Omental fat pad (tissue), 4 donors: ENCODE results near the gene OR12D2. TPM values are rescaled to one million over a fixed set of nuclear protein-coding genes. Genes with fewer than 3 reads are reported as not detected.
"Not testable (repeated sequence)": the region's sequence is repeated elsewhere in the genome, so short reads cannot be mapped to it uniquely, and the experiment has no call there.

Experiments
- ATAC-seq: fragments of 150-250 bp; one replicate; pipeline ENCODE4 v1.9.1; 2016; ENCODE audit warnings: mild to moderate bottlenecking, moderate library complexity; ENCODE audit not compliant: low FRiP score
- DNase-seq: peaks from one replicate; pipeline ENCODE4 v3.0.0-alpha.2; 2019; ENCODE audit warnings: low spot score
- CTCF ChIP-seq, 3 donors: fragments of 450-650 bp; IDR thresholded peaks; one replicate each; pipeline ENCODE4 v1.5.1; 2016 to 2017; ENCODE audit warnings: antibody characterized with exemption in 3 of 3, mild to moderate bottlenecking in 3 of 3, moderate library complexity in 2 of 3
- total RNA-seq, 4 donors: library from RNA; depleted of rRNA; stranded (reverse); fragments of >200 nt; gene quantifications; one replicate each; pipeline ENCODE4 v1.1.0, GENCODE V29; 2016

The OR12D2 gene
- total RNA-seq, 4 donors from 2014 or later = not detected

- DNase-seq (no peak), ATAC-seq (no peak)
- no peak for TF ChIP-seq CTCF (IDR thresholded peaks at IDR 0.05)
Measured at GRCh38 chr6:29425075-29425474, 29.6 kb downstream of the OR12D2 start.

- no peak for ATAC-seq
- no peak for DNase-seq
- TF ChIP-seq CTCF (IDR thresholded peaks at IDR 0.05) = no peak
Measured at GRCh38 chr6:29426654-29427053, 31.2 kb downstream of the OR12D2 start.

GRCh38 chr6:29436730-29437129 is 41.3 kb downstream of the OR12D2 start:
- not testable (repeated sequence) for DNase-seq, ATAC-seq

GRCh38 chr6:29439006-29439405 is 43.6 kb downstream of the OR12D2 start, which contains the start of gene OR10C1:
OR10C1 (plus strand) TSS chr6:29439306; CDS start chr6:29440016, 710 bp downstream.
- TF ChIP-seq CTCF (IDR thresholded peaks at IDR 0.05) = no peak
- DNase-seq = no peak
- ATAC-seq = no peak

- no peak for DNase-seq
- TF ChIP-seq CTCF (IDR thresholded peaks at IDR 0.05) = no peak
- no peak for ATAC-seq
Measured at GRCh38 chr6:29442719-29443118, 47.3 kb downstream of the OR12D2 start.

- ATAC-seq, DNase-seq: not testable (repeated sequence)
Measured at GRCh38 chr6:29444031-29444430, 48.6 kb downstream of the OR12D2 start.

Other genes with a start within 250 kb of the OR12D2 start
- not detected for gene OR2J2, start 224.7 kb upstream of the OR12D2 start, total RNA-seq
- gene OR14J1, start 93.9 kb upstream of the OR12D2 start, total RNA-seq = not detected
- gene OR5V1, start 26.8 kb upstream of the OR12D2 start, total RNA-seq = not detected
- not detected for gene OR12D3, start 20.3 kb upstream of the OR12D2 start, total RNA-seq
- gene OR12D1, start 19.3 kb downstream of the OR12D2 start, total RNA-seq = not detected
- gene OR10C1, start 43.7 kb downstream of the OR12D2 start, total RNA-seq = not detected
- gene OR11A1, start 61.4 kb downstream of the OR12D2 start, total RNA-seq = not detected
- gene OR2H1, start 61.5 kb downstream of the OR12D2 start, total RNA-seq = not detected
- not detected for gene MAS1L, start 92.3 kb downstream of the OR12D2 start, total RNA-seq
- 1 to 10 TPM in 2 of 4 donors, not detected in 2; 1.1 to 4.9 TPM for gene UBD, start 164.1 kb downstream of the OR12D2 start, total RNA-seq
- not detected for gene OR2H2, start 189.5 kb downstream of the OR12D2 start, total RNA-seq
- gene GABBR1, start 237.6 kb downstream of the OR12D2 start, total RNA-seq = 10 to 100 TPM; 18.5 to 41.8 (median 21.9) TPM